Skeletal muscle satellite cell (primary cell): Measurements from ENCODE around the gene COX19.

Experiments used
- H3K27me3 ChIP-seq: 2 replicates; pipeline ENCODE4 v1.7.0; 2013; ENCODE audit warnings: low read length; ENCODE audit not compliant: control insufficient read depth, insufficient read depth
- H3K36me3 ChIP-seq: 2 replicates; pipeline ENCODE4 v1.7.0; 2013; ENCODE audit warnings: mild to moderate bottlenecking, control low read depth, low read length; ENCODE audit not compliant: insufficient read depth
- H3K4me1 ChIP-seq: 2 replicates; pipeline ENCODE4 v1.7.0; 2013; ENCODE audit warnings: low read length; ENCODE audit not compliant: control insufficient read depth, insufficient read depth
- H3K4me2 ChIP-seq: 2 replicates; pipeline ENCODE4 v1.7.0; 2013; ENCODE audit warnings: mild to moderate bottlenecking, low read length
- H3K4me3 ChIP-seq: 2 replicates; pipeline ENCODE4 v1.7.0; 2013; ENCODE audit warnings: low read length
- H3K9ac ChIP-seq: 2 replicates; pipeline ENCODE4 v1.7.0; 2013; ENCODE audit warnings: mild to moderate bottlenecking, low read depth, low read length, moderate library complexity
- H3K9me3 ChIP-seq: replicated peaks from 2 replicates; pipeline ENCODE4 v1.7.0; 2013; ENCODE audit warnings: mild to moderate bottlenecking, control low read depth, low read length

Gene COX19

DNA sequence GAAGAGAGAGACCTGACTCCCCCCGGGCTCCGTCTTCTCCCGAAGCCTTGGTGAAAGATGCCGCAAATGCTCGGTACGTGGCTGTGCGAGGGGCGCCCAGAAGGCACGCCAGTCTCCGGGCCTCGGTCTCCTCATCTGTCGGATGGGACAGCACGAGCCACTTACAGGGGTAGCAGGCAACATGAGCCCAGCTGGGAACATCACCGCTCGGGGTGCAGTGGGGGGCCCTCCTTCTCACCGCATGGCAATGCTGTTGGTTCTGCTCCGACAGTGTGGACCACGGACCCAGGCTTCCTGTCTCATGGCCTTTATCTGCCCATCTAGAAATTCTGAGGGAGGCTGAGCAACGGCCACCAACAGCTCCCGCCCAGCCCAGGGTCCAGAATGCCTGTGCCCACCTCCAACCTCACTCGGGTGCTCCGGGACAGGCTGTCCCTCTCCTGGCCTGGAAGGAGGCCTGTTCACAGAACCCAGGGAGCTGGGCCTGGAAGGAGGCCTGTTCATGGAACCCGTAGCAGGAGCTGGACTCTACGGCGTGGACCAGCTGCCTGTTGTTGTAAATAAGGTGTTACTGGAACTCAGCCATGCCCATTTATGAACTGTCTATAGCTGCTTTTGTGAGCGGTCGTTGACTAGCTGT is 36.7 kb downstream of the COX19 start:
- no peak overlapping the region for H3K4me2 ChIP-seq

DNA sequence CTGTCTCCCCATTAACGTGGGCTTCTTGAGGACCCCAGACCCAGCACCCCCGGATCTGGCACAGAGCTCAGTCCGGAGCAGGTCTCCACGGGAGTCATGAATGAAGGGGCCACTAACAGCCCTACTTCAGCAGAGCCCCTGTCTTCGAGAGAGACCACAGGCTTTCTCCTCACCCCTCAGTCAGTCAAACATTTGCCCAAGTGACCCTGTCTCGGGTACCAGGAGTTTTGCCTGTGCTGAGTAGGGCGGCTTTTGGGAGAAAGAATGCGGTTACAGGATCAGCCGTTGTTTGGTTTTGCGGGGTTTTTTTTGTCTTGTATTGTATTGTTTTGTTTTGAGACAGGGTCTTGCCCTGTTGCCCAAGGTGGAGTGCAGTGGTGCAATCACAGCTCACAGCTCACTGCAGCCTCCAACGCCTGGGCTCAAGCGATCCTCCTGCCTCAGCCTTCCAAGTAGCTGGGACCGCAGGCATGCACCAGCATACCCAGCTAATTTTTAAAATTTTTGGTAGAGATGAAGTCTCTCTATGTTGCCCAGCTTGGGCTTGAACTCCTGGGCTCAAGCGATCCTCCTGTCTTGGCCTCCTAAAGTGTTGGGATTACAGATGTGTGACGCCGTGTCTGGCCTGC is 37.4 kb downstream of the COX19 start:
- peaks cover 27% of the 10 kb centered on the region for H3K27me3 ChIP-seq
- peaks cover 7% of the 10 kb centered on the region for H3K4me1 ChIP-seq
- peaks cover 5% of the 10 kb centered on the region for H3K9me3 ChIP-seq

More for the DNA sequence above, 36.7 kb downstream of the COX19 start:
- Histone ChIP-seq H3K27me3 (peaks cover 27% of the 10 kb centered on the region), H3K4me3 (no peak overlapping the region), H3K9me3 (peaks cover 5% of the 10 kb centered on the region), H3K4me1 (peaks cover 7% of the 10 kb centered on the region), H3K9ac (no peak overlapping the region), H3K36me3 (no peaks in the 10 kb centered on the region)

DNA sequence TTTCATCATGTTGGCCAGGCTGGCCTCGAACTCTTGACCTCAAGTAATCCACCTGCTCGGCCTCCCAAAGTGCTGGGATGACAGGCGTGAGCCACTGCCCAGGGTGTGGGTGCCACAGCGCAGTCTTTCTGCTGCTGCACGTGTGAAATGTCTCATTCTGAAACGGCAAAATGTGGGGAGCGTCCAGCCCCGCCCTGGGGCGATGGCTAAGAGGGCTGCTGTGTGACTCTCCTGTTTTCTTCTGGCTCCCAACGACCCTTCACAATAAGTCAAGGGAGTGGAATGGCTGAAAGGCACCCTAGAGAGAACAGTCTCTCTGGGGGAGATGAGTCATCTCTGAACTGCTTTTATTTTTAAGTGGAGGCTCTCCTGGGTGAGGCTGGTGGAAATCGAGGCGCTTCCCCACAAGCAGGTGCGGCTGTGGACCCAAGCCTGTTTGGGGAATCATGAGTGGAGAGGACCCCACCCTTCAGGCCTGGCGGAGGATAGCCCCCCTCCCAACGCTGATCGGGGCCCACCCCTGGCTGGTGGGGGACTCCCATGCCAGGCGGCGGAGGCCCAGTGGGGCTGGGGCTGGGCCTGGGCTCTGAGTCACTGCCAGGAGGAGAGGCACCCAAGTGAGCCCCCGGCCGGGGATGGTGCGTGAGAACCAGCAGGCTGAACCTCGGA is 38.8 kb downstream of the COX19 start:
- Histone ChIP-seq H3K27me3 (peaks cover 25% of the 10 kb centered on the region), H3K36me3 (no peaks in the 10 kb centered on the region), H3K9ac (no peak overlapping the region), H3K4me2 (no peak overlapping the region), H3K9me3 (peaks cover 5% of the 10 kb centered on the region), H3K4me3 (no peak overlapping the region), H3K4me1 (peaks cover 7% of the 10 kb centered on the region)

More for the DNA sequence above, 37.4 kb downstream of the COX19 start:
- Histone ChIP-seq H3K9ac (no peak overlapping the region), H3K36me3 (no peaks in the 10 kb centered on the region), H3K4me2 (no peak overlapping the region), H3K4me3 (no peak overlapping the region)

DNA sequence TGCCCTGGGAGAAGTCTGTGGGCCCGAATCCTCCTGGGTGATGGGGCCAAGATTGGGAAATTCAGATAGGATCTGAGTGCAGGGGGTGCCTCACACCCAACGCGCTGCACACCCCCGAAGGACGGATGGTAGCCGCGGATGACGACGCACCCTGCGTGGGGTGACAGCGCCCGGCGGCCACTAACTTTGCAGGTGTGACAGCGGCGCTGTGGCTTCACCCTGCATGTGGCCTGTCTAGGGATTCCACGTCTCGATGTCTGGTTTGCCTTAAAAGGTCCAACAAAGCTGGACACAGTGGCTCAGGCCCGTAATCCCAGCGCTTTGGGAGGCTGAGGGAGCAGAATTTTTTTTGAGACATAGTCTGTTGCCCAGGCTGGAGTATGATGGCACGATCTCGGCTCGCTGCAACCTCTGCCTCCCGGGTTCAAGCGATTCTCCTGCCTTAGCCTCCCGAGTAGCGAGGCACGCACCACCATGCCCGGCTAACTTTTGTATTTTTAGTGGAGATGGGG is 39.4 kb downstream of the COX19 start:
- no peaks in the 10 kb centered on the region for H3K36me3 ChIP-seq
- H3K4me3 ChIP-seq: no peak overlapping the region
- no peak overlapping the region for H3K4me2 ChIP-seq
- H3K4me1 ChIP-seq: peaks cover 7% of the 10 kb centered on the region
- peaks cover 24% of the 10 kb centered on the region for H3K27me3 ChIP-seq
- peaks cover 5% of the 10 kb centered on the region for H3K9me3 ChIP-seq
- no peak overlapping the region for H3K9ac ChIP-seq

DNA sequence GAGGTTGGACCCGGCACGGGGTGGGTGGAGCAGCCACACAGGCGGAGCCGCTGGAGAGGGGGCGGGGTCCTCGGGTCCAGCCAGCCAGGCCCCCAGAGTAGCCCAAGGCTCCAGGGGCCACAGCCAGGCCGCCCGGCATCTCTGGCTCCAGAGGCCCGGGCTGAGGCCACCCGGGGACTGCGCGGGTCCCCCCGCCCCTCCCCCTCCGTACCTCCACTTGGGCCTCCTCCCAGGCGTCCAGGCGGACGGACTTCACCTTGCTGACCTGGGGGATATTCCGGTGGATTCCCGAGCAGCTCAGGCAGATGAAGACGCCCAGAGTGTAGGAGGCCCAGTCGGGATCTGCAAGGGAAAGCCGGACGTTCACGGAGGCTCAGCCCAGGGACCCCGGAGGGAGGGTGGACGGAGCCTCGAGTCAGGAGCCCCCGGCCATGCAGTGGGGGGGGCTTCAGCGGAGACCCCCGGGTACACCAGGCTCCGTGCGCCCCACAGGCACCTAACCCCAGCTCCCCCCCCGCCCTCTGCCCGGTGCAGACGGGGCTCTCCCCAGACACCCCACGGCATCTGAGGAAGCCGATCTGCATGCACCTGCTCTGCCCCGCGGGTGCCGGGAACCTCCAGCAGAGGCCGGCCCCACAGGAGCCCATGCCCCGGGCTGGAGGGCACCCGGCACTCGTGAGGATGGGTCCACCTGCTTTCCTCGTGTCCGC is 40.0 kb downstream of the COX19 start:
- H3K36me3 ChIP-seq: no peaks in the 10 kb centered on the region
- H3K9ac ChIP-seq: no peak overlapping the region
- peaks cover 1% of the 10 kb centered on the region for H3K9me3 ChIP-seq
- H3K4me1 ChIP-seq: peaks cover 7% of the 10 kb centered on the region
- H3K4me3 ChIP-seq: no peak overlapping the region
- peaks cover 18% of the 10 kb centered on the region for H3K27me3 ChIP-seq
- no peak overlapping the region for H3K4me2 ChIP-seq

DNA sequence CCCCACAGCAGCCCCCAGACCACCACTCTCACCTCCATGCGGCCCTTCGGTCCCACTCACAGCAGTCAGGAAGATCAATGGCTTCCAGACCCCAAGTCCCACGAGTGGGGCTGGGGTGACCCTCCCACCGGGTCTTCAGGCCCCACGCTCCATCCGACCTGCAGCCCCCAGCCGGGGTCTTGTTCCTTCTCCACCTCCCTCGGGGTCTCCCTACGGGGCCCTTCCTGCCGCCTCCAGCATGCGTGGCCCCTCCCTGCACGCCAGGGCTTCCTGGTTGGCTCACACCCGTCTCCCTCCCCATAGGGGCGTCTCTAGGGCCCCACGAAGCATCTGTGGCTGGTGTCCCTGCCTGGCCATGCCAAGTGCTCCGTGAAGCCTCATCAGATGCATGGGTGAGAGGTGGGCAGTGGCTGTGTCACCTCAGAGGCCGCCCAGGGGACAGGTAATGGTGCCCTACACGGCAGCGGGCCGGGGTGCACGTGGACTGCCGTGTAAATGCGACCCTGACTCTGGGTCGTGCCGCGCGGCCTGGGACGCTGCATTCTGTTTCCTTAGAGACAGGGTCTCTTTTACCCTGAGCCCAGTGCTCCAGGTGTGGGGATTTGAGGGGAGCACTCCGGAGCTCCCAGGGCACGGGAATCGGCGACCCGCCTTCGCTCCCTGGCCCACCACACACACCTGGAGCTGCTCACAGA is 40.7 kb downstream of the COX19 start:
- peaks cover 11% of the 10 kb centered on the region for H3K27me3 ChIP-seq
- no peaks in the 10 kb centered on the region for H3K36me3 ChIP-seq
- no peaks in the 10 kb centered on the region for H3K9me3 ChIP-seq
- H3K4me1 ChIP-seq: peaks cover 7% of the 10 kb centered on the region
- no peak overlapping the region for H3K9ac ChIP-seq
- no peak overlapping the region for H3K4me2 ChIP-seq
- no peak overlapping the region for H3K4me3 ChIP-seq

DNA sequence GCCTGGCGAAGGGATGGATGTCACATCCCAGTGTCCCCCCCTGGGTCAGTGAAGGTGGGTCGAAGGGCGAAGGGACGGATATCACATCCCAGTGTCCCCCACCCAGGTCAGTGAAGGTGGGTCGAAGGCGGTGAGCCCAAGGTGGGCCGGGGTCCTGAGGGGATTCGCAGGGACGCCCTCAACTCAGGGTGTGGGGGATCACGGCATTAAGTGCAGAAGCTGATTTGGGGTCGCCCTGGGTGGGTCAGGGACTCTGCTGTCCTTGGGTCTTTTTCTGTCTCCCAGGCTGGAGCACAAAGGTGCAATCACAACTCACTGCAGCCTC is 42.7 kb downstream of the COX19 start:
- no peak overlapping the region for H3K9ac ChIP-seq
- peaks cover 19% of the 10 kb centered on the region for H3K4me1 ChIP-seq

DNA sequence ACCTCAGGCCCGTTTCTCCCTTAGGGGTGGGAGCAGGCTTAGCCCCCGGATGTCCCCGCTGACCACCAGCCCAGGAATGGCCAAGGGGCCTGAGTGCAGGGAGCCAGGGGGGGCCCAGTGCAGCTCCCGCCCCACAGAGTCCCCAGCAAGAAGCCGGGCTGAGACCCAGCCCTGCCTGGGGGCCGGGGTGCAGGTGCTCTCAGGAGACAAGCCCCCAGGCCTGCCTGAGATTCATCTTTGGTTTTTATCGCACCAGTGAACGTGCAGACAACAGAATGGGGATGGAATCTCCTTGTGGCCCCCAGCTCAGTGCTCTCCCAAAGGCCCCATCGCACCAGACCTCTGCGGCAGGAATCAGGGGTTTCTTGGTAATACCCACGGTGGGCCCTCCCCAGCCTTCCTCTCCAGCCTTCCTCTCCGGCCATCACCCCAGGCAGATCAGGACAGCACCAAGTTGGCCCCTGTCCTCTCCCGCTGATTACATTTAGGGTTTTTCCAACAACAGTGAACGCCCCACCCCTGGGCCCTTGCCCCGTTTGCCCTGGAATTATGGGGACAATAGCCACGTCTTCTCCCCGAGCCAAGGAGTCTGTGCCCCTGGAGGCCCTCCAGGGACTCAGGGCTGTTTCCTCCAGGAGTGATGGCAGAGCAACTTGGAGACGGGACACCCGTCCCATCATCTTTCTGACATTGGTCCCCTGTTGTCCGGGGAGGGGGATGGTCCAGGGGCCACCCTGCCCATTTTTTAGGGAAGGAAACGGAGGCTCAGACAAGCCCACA is 43.3 kb downstream of the COX19 start:
- no peak overlapping the region for H3K9ac ChIP-seq
- H3K27me3 ChIP-seq: peaks cover 9% of the 10 kb centered on the region
- H3K4me1 ChIP-seq: peaks cover 19% of the 10 kb centered on the region
- H3K9me3 ChIP-seq: no peaks in the 10 kb centered on the region
- no peaks in the 10 kb centered on the region for H3K36me3 ChIP-seq
- H3K4me2 ChIP-seq: no peak overlapping the region
- H3K4me3 ChIP-seq: no peak overlapping the region

More for the DNA sequence above, 42.7 kb downstream of the COX19 start:
- Histone ChIP-seq H3K4me3 (no peak overlapping the region), H3K36me3 (no peaks in the 10 kb centered on the region), H3K4me2 (no peak overlapping the region), H3K27me3 (peaks cover 9% of the 10 kb centered on the region), H3K9me3 (no peaks in the 10 kb centered on the region)

DNA sequence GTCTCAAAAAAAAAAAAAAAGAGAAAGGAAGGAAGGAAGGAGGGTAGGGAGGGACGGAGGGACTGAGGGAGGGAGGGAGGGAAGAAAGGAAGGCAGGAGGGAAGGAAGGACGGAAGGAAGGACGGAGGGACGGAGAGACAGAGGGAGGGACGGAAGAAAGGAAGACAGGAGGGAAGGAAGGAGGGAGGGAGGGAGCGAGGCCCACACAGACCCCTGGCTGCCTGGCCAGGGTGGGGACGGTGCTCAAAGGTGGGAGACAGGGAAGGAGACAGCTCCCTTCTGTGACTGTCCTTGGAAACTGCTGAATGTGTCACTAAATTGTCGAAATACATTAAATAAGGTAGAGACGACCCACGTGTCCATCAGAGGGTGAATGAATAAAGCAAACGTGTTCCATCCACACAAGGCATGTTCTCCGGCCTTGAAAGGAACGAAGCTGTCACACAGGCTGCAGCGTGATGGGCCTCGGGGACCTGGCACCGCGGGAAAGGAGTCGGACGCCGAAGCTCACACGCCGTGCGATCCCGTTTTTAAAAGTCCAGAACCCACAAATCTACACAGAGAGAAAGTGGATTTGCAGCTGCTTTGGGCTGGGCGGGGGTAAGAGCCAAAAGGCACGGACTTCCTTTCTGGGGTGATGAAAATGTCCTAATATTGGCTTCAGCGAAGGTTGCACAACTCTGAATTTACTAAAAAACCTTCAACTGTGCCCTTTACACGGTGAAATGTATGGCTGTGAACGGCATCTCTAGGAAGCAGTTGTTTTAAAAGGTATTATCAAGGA is 44.2 kb downstream of the COX19 start:
- Histone ChIP-seq H3K36me3 (no peaks in the 10 kb centered on the region), H3K9ac (no peak overlapping the region), H3K27me3 (peaks cover 9% of the 10 kb centered on the region), H3K4me2 (no peak overlapping the region), H3K4me1 (peaks cover 12% of the 10 kb centered on the region), H3K4me3 (no peak overlapping the region), H3K9me3 (no peaks in the 10 kb centered on the region)

DNA sequence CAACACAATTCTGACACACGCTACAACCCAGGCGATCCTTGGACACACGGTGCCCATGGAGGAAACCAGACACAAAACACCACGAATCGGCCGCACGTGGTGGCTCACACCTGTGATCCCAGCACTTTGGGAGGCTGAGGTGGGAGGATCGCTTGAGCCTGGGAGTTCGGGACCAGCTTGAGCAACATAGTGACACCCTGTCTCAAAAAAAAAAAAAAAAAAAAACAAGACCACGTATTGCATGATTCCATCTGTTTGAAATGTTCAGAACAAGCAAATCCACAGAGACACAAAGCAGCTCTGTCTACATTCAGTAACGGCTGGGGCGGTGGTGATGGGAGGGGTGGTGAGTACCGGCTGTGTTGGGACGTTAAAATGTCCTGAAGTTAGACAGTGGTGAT is 46.0 kb downstream of the COX19 start:
- H3K4me3 ChIP-seq: no peak overlapping the region
- peaks cover 19% of the 10 kb centered on the region for H3K4me1 ChIP-seq
- H3K9me3 ChIP-seq: no peaks in the 10 kb centered on the region
- H3K36me3 ChIP-seq: no peaks in the 10 kb centered on the region
- H3K9ac ChIP-seq: no peak overlapping the region
- H3K4me2 ChIP-seq: no peak overlapping the region
- peaks cover 9% of the 10 kb centered on the region for H3K27me3 ChIP-seq
